ENCODE results near the gene ERICH6.

GRCh38 chr3:150742679-150743078 is 39.0 kb upstream of the ERICH6 start:
- TF ChIP-seq CTCF (IDR thresholded peaks at IDR 0.05) (no peak), POLR2A (IDR thresholded peaks at IDR 0.05) (no peak), POLR2AphosphoS5 (IDR thresholded peaks at IDR 0.05) (no peak)

Measured in breast epithelium (tissue), 3 donors.